GM21360 (cell line): ENCODE measurements around the gene COLEC12.
"Not testable (repeated sequence)": the region's sequence is repeated elsewhere in the genome, so short reads cannot be mapped to it uniquely, and the experiment has no call there.

Experiments used
- ATAC-seq: cut with Tn5 transposase; IDR thresholded peaks from one replicate; pipeline ENCODE4 v1.9.1; 2021; ENCODE audit warnings: mild to moderate bottlenecking, moderate library complexity; ENCODE audit not compliant: unreplicated experiment

COLEC12 gene

GRCh38 chr18:332007-332406 lies 168.5 kb downstream of the COLEC12 start:
- no peak for ATAC-seq

GRCh38 chr18:331221-331821 lies 169.2 kb downstream of the COLEC12 start:
- ATAC-seq, result no peak

GRCh38 chr18:328928-329327 lies 171.6 kb downstream of the COLEC12 start:
- ATAC-seq, result no peak

- ATAC-seq, result no peak
These were observed 173.7 kb downstream of the COLEC12 start for GRCh38 chr18:326846-327245.

- ATAC-seq, result no peak
These were observed 177.3 kb downstream of the COLEC12 start for GRCh38 chr18:323253-323622.

GRCh38 chr18:321865-322467 lies 178.5 kb downstream of the COLEC12 start:
- no peak for ATAC-seq

- ATAC-seq, result no peak
These were observed 180.3 kb downstream of the COLEC12 start for GRCh38 chr18:320155-320554.

GRCh38 chr18:319720-320119 lies 180.8 kb downstream of the COLEC12 start:
- ATAC-seq, result no peak

GRCh38 chr18:318791-319291 lies 181.7 kb downstream of the COLEC12 start:
- no peak for ATAC-seq

- ATAC-seq, result no peak
These were observed 182.9 kb downstream of the COLEC12 start for GRCh38 chr18:317618-318017.

- ATAC-seq, result no peak
These were observed 184.1 kb downstream of the COLEC12 start for GRCh38 chr18:316393-316792.

- no peak for ATAC-seq
These were observed 186.6 kb downstream of the COLEC12 start for GRCh38 chr18:313931-314330.

- ATAC-seq, result no peak
These were observed 188.1 kb downstream of the COLEC12 start for GRCh38 chr18:312415-312814.

GRCh38 chr18:310042-310441 lies 190.5 kb downstream of the COLEC12 start:
- ATAC-seq, result no peak

GRCh38 chr18:308086-308485 lies 192.4 kb downstream of the COLEC12 start:
- not testable (repeated sequence) for ATAC-seq

GRCh38 chr18:306608-307255 lies 193.8 kb downstream of the COLEC12 start:
- ATAC-seq, result no peak

- no peak for ATAC-seq
These were observed 195.4 kb downstream of the COLEC12 start for GRCh38 chr18:305003-305501.

- no peak for ATAC-seq
These were observed 196.9 kb downstream of the COLEC12 start for GRCh38 chr18:303607-304006.

- ATAC-seq, result no peak
These were observed 197.5 kb downstream of the COLEC12 start for GRCh38 chr18:303011-303410.

- ATAC-seq, result no peak
These were observed 198.4 kb downstream of the COLEC12 start for GRCh38 chr18:302097-302496.

- no peak for ATAC-seq
These were observed 202.6 kb downstream of the COLEC12 start for GRCh38 chr18:297936-298335.
